HUES64 (cell line): Measurements from ENCODE around the gene CFAP210.

Experiments
- H3K27ac ChIP-seq: 2 replicates; pipeline ENCODE4 v1.7.0; 2013; ENCODE audit warnings: low read depth, low read length, inconsistent platforms
- H3K27me3 ChIP-seq: 2 replicates; pipeline ENCODE4 v1.6.1; 2013; ENCODE audit warnings: mild to moderate bottlenecking, low read length; ENCODE audit not compliant: insufficient read depth
- H3K36me3 ChIP-seq: 2 replicates; pipeline ENCODE4 v1.6.1; 2013; ENCODE audit warnings: mild to moderate bottlenecking, low read length; ENCODE audit not compliant: insufficient read depth
- H3K4me1 ChIP-seq: 2 replicates; pipeline ENCODE4 v1.6.1; 2013; ENCODE audit warnings: mild to moderate bottlenecking, low read length, moderate library complexity; ENCODE audit not compliant: insufficient read depth
- H3K4me3 ChIP-seq: 2 replicates; pipeline ENCODE4 v1.5.1; 2013; ENCODE audit warnings: mild to moderate bottlenecking, low read length, moderate library complexity
- H3K9ac ChIP-seq: 2 replicates; pipeline ENCODE4 v1.6.1; 2013; ENCODE audit warnings: mild to moderate bottlenecking, low read depth, low read length
- H3K9me3 ChIP-seq: 2 replicates; pipeline ENCODE4 v1.6.1; 2013; ENCODE audit warnings: low read depth, low read length; ENCODE audit not compliant: insufficient read depth
- WGBS: fragments of 150-250, 120-280 bp; methylation state at CpG from one replicate; pipeline ENCODE4 v1.1.7; 2013; ENCODE audit warnings: missing lambda C conversion rate; 5-methylcytosine and 5-hydroxymethylcytosine counted together

The CFAP210 gene

GRCh38 chr2:169672406-169672805 is 21.8 kb downstream of the CFAP210 start:
- peaks cover 6% of the 10 kb centered on the region for H3K4me1 ChIP-seq
- 95% methylated on average over 6 of the region's 6 CpGs for WGBS
- no peak overlapping the region for H3K4me3 ChIP-seq
- no peaks in the 10 kb centered on the region for H3K36me3 ChIP-seq
- no peak overlapping the region for H3K27ac ChIP-seq
- H3K9ac ChIP-seq: no peak overlapping the region
- no peaks in the 10 kb centered on the region for H3K9me3 ChIP-seq
- H3K27me3 ChIP-seq: no peaks in the 10 kb centered on the region

GRCh38 chr2:169670937-169671336 is 23.3 kb downstream of the CFAP210 start:
- H3K9me3 ChIP-seq: no peaks in the 10 kb centered on the region
- 92% methylated on average over 4 of the region's 4 CpGs for WGBS
- H3K27me3 ChIP-seq: no peaks in the 10 kb centered on the region
- no peak overlapping the region for H3K4me3 ChIP-seq
- no peaks in the 10 kb centered on the region for H3K4me1 ChIP-seq
- no peak overlapping the region for H3K27ac ChIP-seq
- H3K36me3 ChIP-seq: no peaks in the 10 kb centered on the region
- no peak overlapping the region for H3K9ac ChIP-seq

GRCh38 chr2:169670215-169670651 is 24.0 kb downstream of the CFAP210 start:
- 100% methylated on average over 2 of the region's 2 CpGs for WGBS
- no peaks in the 10 kb centered on the region for H3K27me3 ChIP-seq
- no peak overlapping the region for H3K4me3 ChIP-seq
- H3K36me3 ChIP-seq: no peaks in the 10 kb centered on the region
- H3K27ac ChIP-seq: no peak overlapping the region
- no peaks in the 10 kb centered on the region for H3K9me3 ChIP-seq
- H3K4me1 ChIP-seq: no peaks in the 10 kb centered on the region
- H3K9ac ChIP-seq: no peak overlapping the region

- Histone ChIP-seq H3K4me1 (no peaks in the 10 kb centered on the region), H3K27ac (no peak overlapping the region), H3K36me3 (no peaks in the 10 kb centered on the region), H3K27me3 (no peaks in the 10 kb centered on the region), H3K9me3 (no peaks in the 10 kb centered on the region), H3K9ac (no peak overlapping the region), H3K4me3 (no peak overlapping the region)
- WGBS: 43% methylated on average over 2 of the region's 2 CpGs
These were observed 26.6 kb downstream of the CFAP210 start for GRCh38 chr2:169667583-169667982.

- 89% methylated on average over 1 of the region's 1 CpG for WGBS
- H3K36me3 ChIP-seq: no peaks in the 10 kb centered on the region
- H3K4me3 ChIP-seq: no peak overlapping the region
- no peaks in the 10 kb centered on the region for H3K4me1 ChIP-seq
- H3K27ac ChIP-seq: no peak overlapping the region
- no peaks in the 10 kb centered on the region for H3K9me3 ChIP-seq
- no peaks in the 10 kb centered on the region for H3K27me3 ChIP-seq
- no peak overlapping the region for H3K9ac ChIP-seq
These were observed 29.0 kb downstream of the CFAP210 start for GRCh38 chr2:169664978-169665930.

GRCh38 chr2:169664600-169664977 is 29.6 kb downstream of the CFAP210 start:
- no peaks in the 10 kb centered on the region for H3K9me3 ChIP-seq
- no peak overlapping the region for H3K27ac ChIP-seq
- no peak overlapping the region for H3K4me3 ChIP-seq
- WGBS: 86% methylated on average over 1 of the region's 1 CpG
- H3K4me1 ChIP-seq: no peaks in the 10 kb centered on the region
- no peaks in the 10 kb centered on the region for H3K27me3 ChIP-seq
- H3K9ac ChIP-seq: no peak overlapping the region
- H3K36me3 ChIP-seq: no peaks in the 10 kb centered on the region

- H3K36me3 ChIP-seq: no peaks in the 10 kb centered on the region
- H3K4me1 ChIP-seq: no peaks in the 10 kb centered on the region
- no peaks in the 10 kb centered on the region for H3K9me3 ChIP-seq
- WGBS: 89% methylated on average over 2 of the region's 3 CpGs
- no peak overlapping the region for H3K4me3 ChIP-seq
- H3K27ac ChIP-seq: no peak overlapping the region
- no peaks in the 10 kb centered on the region for H3K27me3 ChIP-seq
- no peak overlapping the region for H3K9ac ChIP-seq
These were observed 31.0 kb downstream of the CFAP210 start for GRCh38 chr2:169663247-169663646.

GRCh38 chr2:169662744-169663143 is 31.5 kb downstream of the CFAP210 start:
- Histone ChIP-seq H3K27me3 (no peaks in the 10 kb centered on the region), H3K4me3 (no peak overlapping the region), H3K9ac (no peak overlapping the region), H3K36me3 (no peaks in the 10 kb centered on the region), H3K9me3 (no peaks in the 10 kb centered on the region), H3K27ac (no peak overlapping the region), H3K4me1 (no peaks in the 10 kb centered on the region)
- WGBS: 95% methylated on average over 1 of the region's 1 CpG

GRCh38 chr2:169661265-169661664 is 32.9 kb downstream of the CFAP210 start:
- Histone ChIP-seq H3K9me3 (no peaks in the 10 kb centered on the region), H3K4me1 (no peaks in the 10 kb centered on the region), H3K9ac (no peak overlapping the region), H3K27me3 (no peaks in the 10 kb centered on the region), H3K4me3 (no peak overlapping the region), H3K36me3 (no peaks in the 10 kb centered on the region), H3K27ac (no peak overlapping the region)
- WGBS: 90% methylated on average over 3 of the region's 3 CpGs

- Histone ChIP-seq H3K9ac (no peak overlapping the region), H3K27ac (no peak overlapping the region), H3K27me3 (no peaks in the 10 kb centered on the region), H3K36me3 (no peaks in the 10 kb centered on the region), H3K4me1 (no peaks in the 10 kb centered on the region), H3K9me3 (no peaks in the 10 kb centered on the region), H3K4me3 (no peak overlapping the region)
- 90% methylated on average over 1 of the region's 1 CpG for WGBS
These were observed 34.9 kb downstream of the CFAP210 start for GRCh38 chr2:169659320-169659719.

GRCh38 chr2:169658877-169659276 is 35.3 kb downstream of the CFAP210 start:
- Histone ChIP-seq H3K9me3 (no peaks in the 10 kb centered on the region), H3K27me3 (no peaks in the 10 kb centered on the region), H3K4me3 (no peak overlapping the region), H3K9ac (no peak overlapping the region), H3K27ac (no peak overlapping the region), H3K36me3 (no peaks in the 10 kb centered on the region), H3K4me1 (no peaks in the 10 kb centered on the region)
- 100% methylated on average over 1 of the region's 1 CpG for WGBS
